Naive thymus-derived CD4-positive, alpha-beta T cell (primary cell): ENCODE data around the gene PLK5. TPM values are rescaled to one million over a fixed set of nuclear protein-coding genes. Genes with fewer than 3 reads are reported as not detected.
A peak's percentile ranks its signal among the peaks of the same experiment; 100 is the strongest.
"Not testable (repeated sequence)": the region's sequence is repeated elsewhere in the genome, so short reads cannot be mapped to it uniquely, and the experiment has no call there.

Source experiments
- ATAC-seq: fragments of 150-1000 bp; cut with Tn5 transposase; 2 replicates; pipeline ENCODE4 v1.10.0; 2021; ENCODE audit warnings: mild to moderate bottlenecking, moderate library complexity
- CTCF ChIA-PET: fragments of 350-600 bp; sonication (Branson Sonifier 250); formaldehyde crosslinking; loops from one replicate; lab custom pipeline; 2021; ENCODE audit warnings: antibody characterized with exemption; lab: Charles Lee
- POLR2A ChIA-PET: fragments of 350-600 bp; sonication (Branson Sonifier 250); formaldehyde crosslinking; loops from one replicate; lab custom pipeline; 2021; ENCODE audit warnings: antibody characterized with exemption, inconsistent platforms; lab: Charles Lee
- DNase-seq, 9 donors: peaks; one replicate each; pipeline versions ENCODE4 v3.0.0 to v3.0.0-alpha.2; 2020 to 2022; ENCODE audit warnings: mixed read lengths in 1 of 9
- H3K27ac ChIP-seq: one replicate; pipeline ENCODE4 v1.7.0; 2013; ENCODE audit warnings: mild to moderate bottlenecking, low read depth, low read length, moderate library complexity
- H3K27me3 ChIP-seq, 2 donors: one replicate each; pipeline ENCODE4 v1.7.0; 2013; ENCODE audit warnings: low read length in 2 of 2, mild to moderate bottlenecking in 2 of 2, moderate library complexity in 2 of 2; ENCODE audit not compliant: control insufficient read depth in 2 of 2, insufficient read depth in 2 of 2
- H3K36me3 ChIP-seq, 3 experiments: 1 replicate in 2 of 3; 2 replicates in 1 of 3; pipeline ENCODE4 v1.7.0; 2013; ENCODE audit warnings: low read length in 3 of 3, mild to moderate bottlenecking in 3 of 3, moderate library complexity in 1 of 3; ENCODE audit not compliant: insufficient read depth in 3 of 3, control insufficient read depth in 2 of 3
- H3K4me1 ChIP-seq, 2 donors: one replicate each; pipeline ENCODE4 v1.7.0; 2013; ENCODE audit warnings: low read length in 2 of 2, mild to moderate bottlenecking in 2 of 2, moderate library complexity in 1 of 2; ENCODE audit not compliant: control insufficient read depth in 2 of 2, insufficient read depth in 2 of 2
- H3K4me3 ChIP-seq: 2 replicates; pipeline ENCODE4 v1.7.0; 2013; ENCODE audit warnings: mild to moderate bottlenecking, low read length
- H3K9me3 ChIP-seq, 3 experiments: 1 replicate in 2 of 3; 2 replicates in 1 of 3; pipeline ENCODE4 v1.7.0; 2013; ENCODE audit warnings: low read length in 3 of 3; ENCODE audit not compliant: control insufficient read depth in 2 of 3
- H3K27ac Mint-ChIP-seq, 9 donors: one replicate each; pipeline ENCODE4 v1.8.0; 2020 to 2022; ENCODE audit warnings: mixed read lengths in 9 of 9, mild to moderate bottlenecking in 8 of 9, moderate library complexity in 5 of 9, inconsistent platforms in 2 of 9
- H3K27me3 Mint-ChIP-seq, 5 donors: one replicate each; pipeline ENCODE4 v1.8.0; 2021 to 2022; ENCODE audit warnings: mixed read lengths in 5 of 5, mild to moderate bottlenecking in 1 of 5
- H3K36me3 Mint-ChIP-seq, 5 donors: one replicate each; pipeline ENCODE4 v1.8.0; 2020 to 2022; ENCODE audit warnings: mixed read lengths in 5 of 5, mild to moderate bottlenecking in 3 of 5, inconsistent platforms in 1 of 5
- H3K4me1 Mint-ChIP-seq, 7 donors: one replicate each; pipeline ENCODE4 v1.8.0; 2020 to 2022; ENCODE audit warnings: mixed read lengths in 7 of 7, mild to moderate bottlenecking in 3 of 7, inconsistent platforms in 1 of 7
- H3K4me3 Mint-ChIP-seq, 10 donors: one replicate each; pipeline ENCODE4 v1.8.0; 2020 to 2022; ENCODE audit warnings: mild to moderate bottlenecking in 10 of 10, mixed read lengths in 10 of 10, moderate library complexity in 6 of 10, inconsistent platforms in 2 of 10
- H3K9me3 Mint-ChIP-seq, 11 donors: one replicate each; pipeline ENCODE4 v1.8.0; 2020 to 2022; ENCODE audit warnings: mixed read lengths in 11 of 11, mild to moderate bottlenecking in 4 of 11, inconsistent platforms in 1 of 11, moderate library complexity in 1 of 11
- intact Hi-C, 2 donors: fragments of 100-400 bp; cut with micrococcal nuclease; formaldehyde crosslinking; loops; one replicate each; pipeline ENCODE4 v1.15.1; 2023
- polyA plus RNA-seq, 2 donors: library from polyadenylated mRNA; unstranded; fragments of 300-500 nt; fragmentation: Illumina TruSeq; gene quantifications; one replicate each; pipeline ENCODE4 v1.2.3, GENCODE V29; 2021
- total RNA-seq, 6 experiments: library from RNA in 5 of 6; stranded (reverse) in 5 of 6; gene quantifications; 1 replicate in 5 of 6; 2 replicates in 1 of 6; pipeline ENCODE4 v1.2.3 and lab custom pipeline; 2021 to 2026

PLK5 gene
- total and polyA plus RNA-seq, 7 experiments from 2014 or later = not detected

GRCh38 chr19:1495799-1496713 is 27.8 kb upstream of the PLK5 start:
- Mint-ChIP-seq H3K9me3 (peaks cover 0 to 1% (median 0%) of the 10 kb centered on the region in 11 donors), H3K27ac (no peak overlapping the region), H3K4me3 (no peak overlapping the region), H3K4me1 (peaks cover 0 to 8% (median 5%) of the 10 kb centered on the region in 7 donors), H3K36me3 (no peaks in the 10 kb centered on the region), H3K27me3 (peaks cover 0 to 11% (median 0%) of the 10 kb centered on the region in 5 donors)
- H3K36me3 ChIP-seq = no peaks in the 10 kb centered on the region
- no peaks in the 10 kb centered on the region for H3K27me3 ChIP-seq
- no peak for DNase-seq
- ChIA-PET CTCF (no interaction called here), POLR2A (interaction anchor here (0.6 kb wide), 1 partner anchor 271 kb away, joined by 3 read pairs; no protein-coding TSS in a partner anchor)
- H3K9me3 ChIP-seq = no peaks in the 10 kb centered on the region
- no peak overlapping the region for H3K4me3 ChIP-seq
- no peak overlapping the region for H3K27ac ChIP-seq
- intact Hi-C loops = no loop called here
- ATAC-seq = no peak
- H3K4me1 ChIP-seq = no peaks in the 10 kb centered on the region

GRCh38 chr19:1496714-1497577 is 26.9 kb upstream of the PLK5 start:
- Histone ChIP-seq H3K27ac (no peak overlapping the region), H3K4me1 (no peaks in the 10 kb centered on the region), H3K9me3 (no peaks in the 10 kb centered on the region), H3K36me3 (no peaks in the 10 kb centered on the region), H3K4me3 (no peak overlapping the region), H3K27me3 (no peaks in the 10 kb centered on the region)
- H3K27me3 Mint-ChIP-seq = peaks cover 0 to 6% (median 0%) of the 10 kb centered on the region in 5 donors
- ChIA-PET POLR2A (no interaction called here), CTCF (no interaction called here)
- intact Hi-C loops = no loop called here
- peaks cover 0 to 1% (median 0%) of the 10 kb centered on the region in 11 donors for H3K9me3 Mint-ChIP-seq
- DNase-seq (no peak), ATAC-seq (no peak)
- peaks cover 0 to 3% (median 1%) of the 10 kb centered on the region in 7 donors for H3K4me1 Mint-ChIP-seq
- H3K27ac Mint-ChIP-seq = no peak overlapping the region
- no peaks in the 10 kb centered on the region for H3K36me3 Mint-ChIP-seq
- H3K4me3 Mint-ChIP-seq = no peak overlapping the region

GRCh38 chr19:1497578-1498235 is 26.2 kb upstream of the PLK5 start:
- no peak overlapping the region for H3K4me3 ChIP-seq
- peaks cover 0 to 2% (median 0%) of the 10 kb centered on the region in 5 donors for H3K27me3 Mint-ChIP-seq
- peaks cover 0 to 3% (median 0%) of the 10 kb centered on the region in 7 donors for H3K4me1 Mint-ChIP-seq
- H3K36me3 ChIP-seq = no peaks in the 10 kb centered on the region
- peaks cover 0 to 1% of the 10 kb centered on the region in 2 donors for H3K27me3 ChIP-seq
- no peak overlapping the region for H3K4me3 Mint-ChIP-seq
- peaks cover 0 to 1% (median 0%) of the 10 kb centered on the region in 11 donors for H3K9me3 Mint-ChIP-seq
- H3K27ac ChIP-seq = no peak overlapping the region
- no peak for DNase-seq
- no peaks in the 10 kb centered on the region for H3K9me3 ChIP-seq
- no peaks in the 10 kb centered on the region for H3K36me3 Mint-ChIP-seq
- H3K4me1 ChIP-seq = no peaks in the 10 kb centered on the region
- ATAC-seq = no peak
- no peak overlapping the region for H3K27ac Mint-ChIP-seq
- ChIA-PET CTCF (no interaction called here), POLR2A (no interaction called here)
- intact Hi-C loops = no loop called here

- H3K9me3 ChIP-seq, H3K4me1 Mint-ChIP-seq, H3K36me3 Mint-ChIP-seq, H3K27ac ChIP-seq, H3K4me3 Mint-ChIP-seq, CTCF ChIA-PET, H3K4me1 ChIP-seq, H3K9me3 Mint-ChIP-seq, H3K27ac Mint-ChIP-seq, intact Hi-C loops, H3K27me3 Mint-ChIP-seq, ATAC-seq, H3K36me3 ChIP-seq, H3K27me3 ChIP-seq, H3K4me3 ChIP-seq, POLR2A ChIA-PET, DNase-seq: not testable (repeated sequence)
Measured at GRCh38 chr19:1499231-1499630, 24.6 kb upstream of the PLK5 start.

GRCh38 chr19:1501200-1501595 is 22.7 kb upstream of the PLK5 start:
- no peak overlapping the region for H3K4me3 Mint-ChIP-seq
- CTCF ChIA-PET = no interaction called here

GRCh38 chr19:1502433-1503088 is 21.3 kb upstream of the PLK5 start:
- H3K27me3 Mint-ChIP-seq = peaks cover 0 to 18% (median 4%) of the 10 kb centered on the region in 5 donors
- no peak for DNase-seq
- intact Hi-C loops = loop anchor here (1.0 kb wide), 2 partner anchors 11 to 12 kb away; partner anchors contain the start of gene ADAMTSL5 (in 1 of the 2)
- H3K9me3 ChIP-seq = no peaks in the 10 kb centered on the region
- H3K4me3 Mint-ChIP-seq = peak overlapping the region in 1 of 10 donors; percentile 57
- peaks cover 3 to 5% of the 10 kb centered on the region in 2 donors for H3K4me1 ChIP-seq
- ATAC-seq = no peak
- peaks cover 2 to 8% (median 5%) of the 10 kb centered on the region in 7 donors for H3K4me1 Mint-ChIP-seq
- H3K36me3 ChIP-seq = no peaks in the 10 kb centered on the region
- no peak overlapping the region for H3K27ac ChIP-seq
- H3K36me3 Mint-ChIP-seq = no peaks in the 10 kb centered on the region
- no peak overlapping the region for H3K27ac Mint-ChIP-seq
- peaks cover 0 to under 1% (median 0%) of the 10 kb centered on the region in 11 donors for H3K9me3 Mint-ChIP-seq
- H3K4me3 ChIP-seq = no peak overlapping the region
- ChIA-PET POLR2A (no interaction called here), CTCF (interaction anchor here (0.7 kb wide), 1 partner anchor 39 kb away, joined by 3 read pairs; no protein-coding TSS in a partner anchor)
- H3K27me3 ChIP-seq = peaks cover 0 to 5% of the 10 kb centered on the region in 2 donors

More at GRCh38 chr19:1501200-1501595, 22.7 kb upstream of the PLK5 start:
- Histone ChIP-seq H3K27me3 (peaks cover 0 to 5% of the 10 kb centered on the region in 2 donors), H3K4me3 (no peak overlapping the region), H3K4me1 (no peaks in the 10 kb centered on the region), H3K27ac (no peak overlapping the region), H3K9me3 (no peaks in the 10 kb centered on the region), H3K36me3 (no peaks in the 10 kb centered on the region)
- Mint-ChIP-seq H3K27me3 (peaks cover 0 to 17% (median 4%) of the 10 kb centered on the region in 5 donors), H3K9me3 (peaks cover 0 to 1% (median 0%) of the 10 kb centered on the region in 11 donors), H3K27ac (no peak overlapping the region), H3K36me3 (no peaks in the 10 kb centered on the region), H3K4me1 (peaks cover 0 to 6% (median 3%) of the 10 kb centered on the region in 7 donors)
- DNase-seq = no peak
- POLR2A ChIA-PET = no interaction called here
- no peak for ATAC-seq
- intact Hi-C loops = no loop called here
